Activated naive CD8-positive, alpha-beta T cell treated with anti-CD3 and anti-CD28 coated beads, Interleukin-2, amount 50 U/mL, for 24 hours (primary cell): ENCODE data around the gene SUN1.
"Not testable (repeated sequence)": the region's sequence is repeated elsewhere in the genome, so short reads cannot be mapped to it uniquely, and the experiment has no call there.

Experiments
- ATAC-seq: fragments of 150-1000 bp; cut with Tn5 transposase; one replicate; pipeline ENCODE4 v1.10.0; 2021
- DNase-seq: peaks from one replicate; pipeline ENCODE4 v3.0.0; 2021
- H3K27ac Mint-ChIP-seq: one replicate; pipeline ENCODE4 v1.8.0; 2021; ENCODE audit warnings: mild to moderate bottlenecking, mixed read lengths
- H3K27me3 Mint-ChIP-seq: one replicate; pipeline ENCODE4 v1.8.0; 2021; ENCODE audit warnings: mixed read lengths
- H3K36me3 Mint-ChIP-seq: one replicate; pipeline ENCODE4 v1.8.0; 2021; ENCODE audit warnings: low read depth, mixed read lengths
- H3K4me1 Mint-ChIP-seq: one replicate; pipeline ENCODE4 v1.8.0; 2021; ENCODE audit warnings: mixed read lengths
- H3K4me3 Mint-ChIP-seq: one replicate; pipeline ENCODE4 v1.8.0; 2021; ENCODE audit warnings: mild to moderate bottlenecking, moderate library complexity, mixed read lengths
- H3K9me3 Mint-ChIP-seq: one replicate; pipeline ENCODE4 v1.8.0; 2021; ENCODE audit warnings: mixed read lengths

Gene SUN1, protein sequence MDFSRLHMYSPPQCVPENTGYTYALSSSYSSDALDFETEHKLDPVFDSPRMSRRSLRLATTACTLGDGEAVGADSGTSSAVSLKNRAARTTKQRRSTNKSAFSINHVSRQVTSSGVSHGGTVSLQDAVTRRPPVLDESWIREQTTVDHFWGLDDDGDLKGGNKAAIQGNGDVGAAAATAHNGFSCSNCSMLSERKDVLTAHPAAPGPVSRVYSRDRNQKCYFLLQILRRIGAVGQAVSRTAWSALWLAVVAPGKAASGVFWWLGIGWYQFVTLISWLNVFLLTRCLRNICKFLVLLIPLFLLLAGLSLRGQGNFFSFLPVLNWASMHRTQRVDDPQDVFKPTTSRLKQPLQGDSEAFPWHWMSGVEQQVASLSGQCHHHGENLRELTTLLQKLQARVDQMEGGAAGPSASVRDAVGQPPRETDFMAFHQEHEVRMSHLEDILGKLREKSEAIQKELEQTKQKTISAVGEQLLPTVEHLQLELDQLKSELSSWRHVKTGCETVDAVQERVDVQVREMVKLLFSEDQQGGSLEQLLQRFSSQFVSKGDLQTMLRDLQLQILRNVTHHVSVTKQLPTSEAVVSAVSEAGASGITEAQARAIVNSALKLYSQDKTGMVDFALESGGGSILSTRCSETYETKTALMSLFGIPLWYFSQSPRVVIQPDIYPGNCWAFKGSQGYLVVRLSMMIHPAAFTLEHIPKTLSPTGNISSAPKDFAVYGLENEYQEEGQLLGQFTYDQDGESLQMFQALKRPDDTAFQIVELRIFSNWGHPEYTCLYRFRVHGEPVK

DNA sequence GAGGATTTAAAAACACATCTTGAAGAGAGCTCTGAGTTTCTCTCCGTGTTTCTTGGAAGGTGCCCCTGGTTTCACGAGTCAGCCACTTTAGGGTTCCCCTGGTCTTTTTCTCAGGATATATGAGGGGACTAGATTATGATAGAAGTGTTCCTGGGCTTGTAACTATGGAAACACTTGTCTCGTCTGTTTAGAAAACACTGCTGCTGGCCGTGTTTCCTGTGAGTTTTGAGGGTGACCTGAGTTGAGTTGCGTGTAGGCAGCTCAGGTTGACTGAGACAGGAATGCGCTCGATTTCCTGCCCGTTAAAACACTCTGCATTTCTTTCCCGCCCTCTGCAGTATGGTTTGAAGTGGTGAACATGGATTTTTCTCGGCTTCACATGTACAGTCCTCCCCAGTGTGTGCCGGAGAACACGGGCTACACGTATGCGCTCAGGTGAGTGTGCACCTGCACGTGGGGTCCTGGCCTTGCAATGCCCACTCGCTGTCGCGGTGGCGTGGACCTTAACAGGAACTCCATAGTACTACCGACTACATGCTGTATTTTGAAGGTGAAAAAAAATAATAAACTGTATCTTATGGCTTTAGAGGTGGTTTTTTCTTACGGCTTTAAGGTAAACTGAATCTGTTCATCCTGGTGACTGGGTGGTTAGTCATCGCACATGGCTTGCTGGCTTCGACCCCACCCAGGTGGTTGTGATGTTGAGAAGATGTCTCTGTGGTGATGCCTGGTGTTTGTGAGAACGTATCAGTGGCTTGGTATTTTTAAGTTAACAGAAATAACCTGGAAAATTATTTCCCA, at the start of gene SUN1:
Gene SUN1 (plus strand): TSS at position 310 of the 801 bp plus-strand sequence. CDS start 49 bp downstream, at position 359.
- Mint-ChIP-seq H3K4me3 (peak within 1 kb of the TSS; percentile 75), H3K36me3 (peaks cover 12% of the 10 kb centered on the region), H3K27ac (peak within 1 kb of the TSS; percentile 98), H3K27me3 (no peaks in the 10 kb centered on the region), H3K4me1 (peaks cover 60% of the 10 kb centered on the region), H3K9me3 (no peaks in the 10 kb centered on the region)
- peak; percentile 63 for DNase-seq
- ATAC-seq, result peak; percentile 87

DNA sequence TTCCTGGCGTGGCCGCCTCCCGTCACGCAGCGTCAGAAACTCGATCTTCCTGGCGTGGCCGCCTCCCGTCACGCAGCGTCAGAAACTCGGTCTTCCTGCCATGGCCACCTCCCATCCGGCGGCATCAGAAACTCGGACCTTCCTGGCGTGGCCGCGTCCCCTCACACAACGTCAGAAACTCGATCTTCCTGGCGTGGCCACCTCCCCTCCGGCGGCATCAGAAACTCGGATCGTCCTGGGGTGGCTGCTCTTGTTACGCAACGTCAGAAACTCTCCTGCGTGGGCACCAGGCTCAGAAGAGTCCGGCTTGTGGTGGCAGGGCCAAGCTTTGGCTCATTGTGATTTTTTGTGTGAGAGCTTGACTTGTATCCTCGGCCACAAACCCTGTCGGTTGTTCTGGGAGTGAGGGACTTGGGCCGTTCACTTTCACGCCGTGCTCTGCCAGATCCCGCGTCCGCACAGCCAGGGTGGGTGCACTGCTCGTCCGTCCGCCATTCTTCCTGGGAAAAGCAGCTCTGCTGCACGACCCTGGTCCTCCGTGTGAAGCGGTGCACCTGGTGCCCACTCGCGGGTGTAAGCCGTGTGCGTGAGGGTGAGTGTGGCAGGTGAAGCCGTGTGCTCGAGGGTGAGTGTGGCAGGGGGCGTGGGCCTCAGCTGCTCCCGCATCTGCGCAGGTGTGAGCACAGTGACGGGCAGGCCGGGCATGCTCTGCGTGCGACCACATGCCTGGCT, 49.4 kb upstream of the SUN1 start:
- no peaks in the 10 kb centered on the region for H3K9me3 Mint-ChIP-seq
- H3K27me3 Mint-ChIP-seq, result no peaks in the 10 kb centered on the region
- H3K4me1 Mint-ChIP-seq, result no peaks in the 10 kb centered on the region
- no peak overlapping the region for H3K4me3 Mint-ChIP-seq
- peaks cover 33% of the 10 kb centered on the region for H3K36me3 Mint-ChIP-seq
- DNase-seq (no peak), ATAC-seq (no peak)
- H3K27ac Mint-ChIP-seq, result no peak overlapping the region

DNA sequence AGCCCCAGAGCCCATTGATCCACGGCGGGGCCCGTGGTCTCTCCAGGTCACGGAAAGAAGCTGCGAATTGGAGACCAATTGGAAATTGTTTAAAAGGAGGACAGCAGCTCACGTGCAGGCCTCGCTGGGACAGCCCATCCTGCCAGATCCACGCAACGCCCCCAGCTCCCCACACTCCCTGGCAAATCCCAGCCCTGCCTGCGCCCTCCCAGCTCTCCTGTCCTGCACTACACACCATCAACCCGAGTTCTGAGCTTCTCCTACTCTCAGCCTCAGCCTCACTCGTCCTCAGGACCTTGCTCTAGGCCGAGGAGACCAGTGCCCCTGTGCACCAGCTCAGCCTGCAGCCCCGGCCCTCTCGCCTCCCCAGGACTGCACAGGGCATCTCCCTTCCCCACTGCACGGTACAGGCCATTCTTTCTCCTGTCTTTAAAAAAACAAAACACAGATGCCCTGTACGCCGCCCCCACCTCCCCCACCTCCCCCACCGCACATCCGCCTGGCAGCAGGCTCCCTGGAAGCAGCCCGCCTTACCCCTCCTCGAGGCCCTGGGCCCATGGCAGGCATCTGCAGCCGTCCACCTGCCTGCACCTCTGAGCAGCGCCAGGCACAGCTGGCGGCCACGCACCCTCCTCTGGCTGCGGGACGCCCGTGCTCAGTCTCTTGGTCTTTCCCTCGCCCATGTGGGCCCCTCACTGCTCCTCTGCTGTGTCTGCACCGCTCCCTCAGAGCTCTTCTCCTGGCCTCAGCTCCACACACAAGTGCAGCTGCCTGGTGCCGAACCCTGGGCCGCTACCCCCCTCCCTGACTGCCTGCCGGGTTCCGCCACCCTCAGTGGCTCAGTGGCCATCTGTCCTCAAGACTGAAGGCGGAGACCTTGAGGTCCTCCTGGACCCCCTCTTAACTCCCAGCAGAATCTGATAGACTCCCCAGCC, 48.5 kb upstream of the SUN1 start:
- Mint-ChIP-seq H3K9me3 (no peaks in the 10 kb centered on the region), H3K27ac (no peak overlapping the region), H3K4me1 (no peaks in the 10 kb centered on the region), H3K36me3 (peaks cover 40% of the 10 kb centered on the region), H3K4me3 (no peak overlapping the region), H3K27me3 (no peaks in the 10 kb centered on the region)
- DNase-seq (no peak), ATAC-seq (no peak)

DNA sequence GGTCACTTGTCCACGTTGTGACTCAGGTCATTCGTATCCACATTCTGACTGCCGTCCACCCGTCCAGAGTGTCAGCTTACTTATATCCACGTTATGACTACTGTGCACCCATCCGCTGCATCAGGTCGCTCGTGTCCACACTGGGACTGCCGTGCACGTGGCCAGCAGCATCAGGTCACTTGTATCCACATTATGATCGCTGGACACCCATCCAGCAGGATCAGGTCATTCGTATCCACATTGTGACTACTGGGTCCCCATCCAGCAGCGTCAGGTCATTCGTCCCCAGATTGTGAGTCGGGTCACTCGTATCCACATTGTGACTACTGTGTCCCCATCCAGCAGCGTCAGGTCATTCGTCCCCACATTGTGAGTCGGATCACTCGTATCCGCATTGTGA, 47.3 kb upstream of the SUN1 start:
- Mint-ChIP-seq H3K36me3 (peaks cover 44% of the 10 kb centered on the region), H3K9me3 (no peaks in the 10 kb centered on the region), H3K27me3 (no peaks in the 10 kb centered on the region), H3K4me1 (no peaks in the 10 kb centered on the region), H3K4me3 (no peak overlapping the region), H3K27ac (no peak overlapping the region)
- DNase-seq (no peak), ATAC-seq (no peak)

DNA sequence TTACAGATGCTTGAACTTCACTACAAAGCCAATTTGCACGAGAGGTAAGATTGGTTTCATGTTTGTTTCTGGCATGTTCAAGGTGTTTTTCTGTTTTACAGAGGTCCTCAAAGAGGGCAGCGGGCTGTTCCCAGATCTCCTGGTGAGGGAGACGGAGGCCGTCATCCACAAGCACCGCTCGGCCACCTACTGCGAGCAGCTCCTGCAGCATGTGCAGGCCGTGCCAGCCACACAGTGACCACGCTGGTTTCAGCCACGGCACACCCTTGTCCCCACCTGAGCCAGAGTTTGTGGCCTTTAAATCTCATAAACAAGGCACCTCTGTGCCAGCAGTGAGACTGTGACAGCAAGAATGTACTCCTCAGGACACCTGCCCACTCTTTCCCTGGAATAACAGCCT, 46.9 kb upstream of the SUN1 start:
- ATAC-seq (no peak), DNase-seq (no peak)
- no peak overlapping the region for H3K27ac Mint-ChIP-seq
- H3K4me3 Mint-ChIP-seq, result no peak overlapping the region
- no peaks in the 10 kb centered on the region for H3K4me1 Mint-ChIP-seq
- H3K9me3 Mint-ChIP-seq, result no peaks in the 10 kb centered on the region
- H3K27me3 Mint-ChIP-seq, result no peaks in the 10 kb centered on the region
- H3K36me3 Mint-ChIP-seq, result peaks cover 45% of the 10 kb centered on the region

DNA sequence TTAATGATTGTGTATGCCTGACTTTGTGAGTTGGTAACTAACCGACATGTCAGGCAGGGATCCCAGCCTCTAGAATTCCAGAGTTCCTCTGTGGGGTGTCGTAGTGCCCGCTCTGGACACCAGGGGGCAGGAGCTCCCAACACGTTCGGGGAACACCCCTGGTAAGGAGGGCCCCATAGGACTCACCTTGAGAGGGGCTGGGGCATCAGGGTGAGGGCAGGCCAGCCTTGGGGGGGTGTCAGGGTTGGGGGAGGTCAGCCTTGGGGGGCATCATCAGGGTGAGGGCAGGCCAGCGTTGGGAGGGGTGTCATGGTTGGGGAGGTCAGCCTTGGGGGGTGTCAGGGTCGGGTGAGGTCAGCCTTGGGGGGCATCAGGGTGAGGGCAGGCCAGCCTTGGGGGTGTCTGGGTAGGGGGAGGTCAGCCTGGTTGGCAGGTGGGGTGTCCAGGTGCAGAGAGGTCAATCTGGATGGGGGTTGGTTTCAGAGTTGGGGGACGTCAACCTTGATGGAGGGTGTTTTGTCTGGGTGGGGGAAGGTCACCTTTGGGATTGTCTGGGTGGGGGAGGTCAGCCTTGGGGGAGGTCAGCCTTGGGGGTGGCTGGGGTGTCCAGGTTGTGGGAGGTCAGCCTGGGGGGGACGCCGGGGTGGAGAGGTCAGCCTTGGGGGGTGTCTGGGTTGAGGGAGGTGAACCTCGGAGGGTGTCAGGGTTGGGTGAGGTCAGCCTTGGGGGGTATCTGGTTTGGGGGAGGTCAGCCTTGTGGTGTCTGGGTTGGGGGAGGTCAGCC, 45.6 kb upstream of the SUN1 start:
- DNase-seq, result peak; percentile 78
- no peak overlapping the region for H3K4me3 Mint-ChIP-seq
- no peaks in the 10 kb centered on the region for H3K4me1 Mint-ChIP-seq
- peaks cover 39% of the 10 kb centered on the region for H3K36me3 Mint-ChIP-seq
- H3K27me3 Mint-ChIP-seq, result no peaks in the 10 kb centered on the region
- H3K9me3 Mint-ChIP-seq, result no peaks in the 10 kb centered on the region
- peak; percentile 63 for ATAC-seq
- H3K27ac Mint-ChIP-seq, result no peak overlapping the region

DNA sequence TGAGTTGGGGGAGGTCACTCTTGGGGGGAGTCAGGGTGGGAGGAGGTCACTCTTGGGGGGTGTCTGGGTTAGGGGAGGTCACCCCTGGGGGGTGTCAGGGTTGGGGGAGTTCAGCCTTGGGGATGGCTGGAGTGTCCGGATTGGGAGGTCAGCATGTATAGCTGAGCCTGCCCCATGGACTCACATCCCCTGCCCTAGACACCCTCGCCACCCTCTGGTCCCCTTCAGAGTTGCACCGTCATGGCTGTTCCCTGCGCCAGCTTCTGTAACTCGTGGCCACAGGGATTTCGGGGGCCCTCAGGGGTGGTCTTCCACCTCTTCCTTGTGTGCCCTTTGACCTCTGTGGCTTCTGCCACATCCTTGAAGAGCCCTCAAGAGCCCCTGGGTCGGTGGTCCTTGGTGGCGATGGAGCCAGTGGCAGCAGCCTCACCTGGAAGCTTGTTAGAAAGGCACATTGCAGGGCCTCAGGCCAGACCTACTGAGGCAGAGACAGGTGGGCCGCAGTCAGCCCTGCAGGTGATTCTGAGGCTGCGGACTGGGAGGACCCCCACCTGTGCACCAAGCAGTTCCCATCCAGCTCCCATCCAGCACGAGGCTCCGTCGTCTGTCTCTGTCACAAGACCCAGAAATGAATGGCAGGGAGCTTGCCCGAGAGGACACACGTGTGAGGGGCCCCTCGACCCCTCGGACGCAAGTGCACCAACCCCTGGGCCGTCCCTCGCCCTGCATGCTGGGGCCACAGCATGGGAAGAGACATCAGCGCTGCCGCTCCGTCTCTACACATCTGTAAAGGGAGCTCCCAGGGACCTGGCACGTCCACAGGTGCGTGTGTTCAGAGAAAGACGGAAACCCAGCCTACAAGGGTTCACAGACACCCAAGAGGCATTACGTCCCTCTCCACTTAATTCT, 44.7 kb upstream of the SUN1 start:
- DNase-seq (no peak), ATAC-seq (no peak)
- H3K27me3 Mint-ChIP-seq, result no peaks in the 10 kb centered on the region
- H3K9me3 Mint-ChIP-seq, result no peaks in the 10 kb centered on the region
- no peaks in the 10 kb centered on the region for H3K4me1 Mint-ChIP-seq
- no peak overlapping the region for H3K4me3 Mint-ChIP-seq
- peaks cover 36% of the 10 kb centered on the region for H3K36me3 Mint-ChIP-seq
- H3K27ac Mint-ChIP-seq, result no peak overlapping the region

DNA sequence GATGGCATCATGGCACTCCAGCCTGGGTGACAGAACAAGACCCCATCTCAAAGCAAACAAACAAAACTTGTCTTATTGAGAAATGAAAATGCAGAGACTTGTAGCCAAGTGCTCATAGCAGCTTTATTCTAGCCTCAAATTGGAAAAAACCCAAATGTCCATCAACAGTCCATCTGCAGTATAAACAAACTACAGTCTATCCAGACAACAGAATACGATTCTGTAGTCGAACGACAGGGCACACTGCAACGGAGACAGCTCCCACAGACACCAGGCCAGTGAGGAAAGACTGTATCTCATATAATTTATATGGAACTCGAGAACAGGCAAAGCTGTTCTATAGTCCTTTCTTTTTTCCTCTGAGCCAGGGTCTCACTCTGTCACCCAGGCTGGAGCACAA, 40.8 kb upstream of the SUN1 start:
- Mint-ChIP-seq H3K9me3 (no peaks in the 10 kb centered on the region), H3K27me3 (no peaks in the 10 kb centered on the region), H3K27ac (no peak overlapping the region), H3K4me1 (no peaks in the 10 kb centered on the region), H3K36me3 (peaks cover 17% of the 10 kb centered on the region), H3K4me3 (no peak overlapping the region)
- ATAC-seq (no peak), DNase-seq (no peak)

DNA sequence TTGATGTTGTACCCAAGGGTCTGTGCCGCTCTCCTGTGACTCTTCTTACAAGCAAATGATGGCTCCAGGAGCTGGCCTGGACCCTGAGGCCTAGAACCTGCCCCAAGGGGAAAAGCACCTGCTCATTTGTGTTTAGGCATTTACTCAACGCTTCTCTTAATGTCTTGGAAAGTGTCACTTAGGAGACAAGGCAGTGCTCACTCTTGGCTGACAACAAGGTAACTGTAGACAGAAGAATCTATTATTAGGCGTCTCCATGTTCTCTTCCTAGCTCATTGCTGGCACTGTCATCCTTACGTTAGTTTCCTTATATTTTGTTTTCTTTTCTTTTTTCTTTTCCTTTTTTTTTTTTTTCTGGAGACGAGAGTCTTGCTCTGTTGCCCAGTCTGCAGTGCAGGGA, 38.1 kb upstream of the SUN1 start:
- H3K27ac Mint-ChIP-seq, result no peak overlapping the region
- no peak for ATAC-seq
- peaks cover 9% of the 10 kb centered on the region for H3K36me3 Mint-ChIP-seq

DNA sequence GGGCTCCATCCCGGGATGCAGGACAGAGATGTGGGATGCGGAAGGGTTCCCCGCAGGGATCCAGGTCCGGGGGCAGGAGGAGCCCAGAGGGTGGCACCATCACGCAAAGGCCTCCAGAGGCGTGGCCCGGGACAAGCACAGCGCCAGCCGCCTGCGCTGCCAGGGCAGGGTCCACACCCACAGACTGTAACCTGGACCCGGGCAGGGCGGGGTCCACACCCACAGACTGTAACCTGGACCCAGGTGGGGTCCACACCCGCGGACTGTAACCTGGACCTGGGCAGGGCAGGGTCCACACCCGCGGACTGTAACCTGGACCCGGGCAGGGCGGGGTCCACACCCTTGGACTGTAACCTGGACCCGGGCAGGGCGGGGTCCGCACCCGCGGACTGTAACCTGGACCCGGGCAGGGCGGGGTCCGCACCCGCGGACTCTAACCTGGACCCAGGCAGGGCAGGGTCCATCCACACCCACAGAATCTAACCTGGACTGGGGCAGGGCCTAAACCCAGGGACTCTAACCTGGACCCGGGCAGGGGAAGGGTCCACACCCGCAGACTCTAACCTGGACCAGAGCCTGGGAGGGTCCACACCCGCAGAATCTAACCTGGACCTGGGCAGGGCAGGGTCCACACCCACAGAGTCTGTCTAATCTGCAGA, 37.5 kb upstream of the SUN1 start:
- peaks cover 6% of the 10 kb centered on the region for H3K36me3 Mint-ChIP-seq
- H3K4me1 Mint-ChIP-seq, result no peaks in the 10 kb centered on the region
- H3K4me3 Mint-ChIP-seq, result no peak overlapping the region
- H3K9me3 Mint-ChIP-seq, result no peaks in the 10 kb centered on the region
- DNase-seq (no peak), ATAC-seq (no peak)
- H3K27ac Mint-ChIP-seq, result no peak overlapping the region
- H3K27me3 Mint-ChIP-seq, result no peaks in the 10 kb centered on the region

More for the DNA sequence above, 38.1 kb upstream of the SUN1 start:
- no peaks in the 10 kb centered on the region for H3K27me3 Mint-ChIP-seq
- no peak for DNase-seq
- H3K9me3 Mint-ChIP-seq, result no peaks in the 10 kb centered on the region
- no peak overlapping the region for H3K4me3 Mint-ChIP-seq
- no peaks in the 10 kb centered on the region for H3K4me1 Mint-ChIP-seq

DNA sequence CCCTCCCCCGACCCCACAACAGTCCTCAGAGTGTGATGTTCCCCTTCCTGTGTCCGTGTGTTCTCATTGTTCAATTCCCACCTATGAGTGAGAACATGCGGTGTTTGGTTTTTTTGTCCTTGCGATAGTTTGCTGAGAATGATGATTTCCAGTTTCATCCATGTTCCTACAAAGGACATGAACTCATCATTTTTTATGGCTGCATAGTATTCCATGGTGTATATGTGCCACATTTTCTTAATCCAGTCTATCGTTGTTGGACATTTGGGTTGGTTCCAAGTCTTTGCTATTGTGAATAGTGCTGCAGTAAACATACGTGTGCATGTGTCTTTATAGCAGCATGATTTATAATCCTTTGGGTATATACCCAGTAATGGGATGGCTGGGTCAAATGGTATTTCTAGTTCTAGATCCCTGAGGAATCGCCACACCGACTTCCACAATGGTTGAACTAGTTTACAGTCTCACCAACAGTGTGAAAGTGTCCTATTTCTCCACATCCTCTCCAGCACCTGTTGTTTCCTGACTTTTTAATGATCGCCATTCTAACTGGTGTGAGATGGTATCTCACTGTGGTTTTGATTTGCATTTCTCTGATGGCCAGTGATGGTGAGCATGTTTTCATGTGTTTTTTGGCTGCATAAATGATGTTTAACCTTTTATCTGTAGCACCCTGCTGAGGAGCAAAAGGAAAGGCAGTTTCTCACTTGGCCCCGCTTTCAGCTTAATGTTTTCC, 35.7 kb upstream of the SUN1 start:
- not testable (repeated sequence) for H3K36me3 Mint-ChIP-seq, H3K27ac Mint-ChIP-seq, DNase-seq, H3K27me3 Mint-ChIP-seq, H3K4me3 Mint-ChIP-seq, H3K9me3 Mint-ChIP-seq, H3K4me1 Mint-ChIP-seq, ATAC-seq
